LNCAP (cell line): ENCODE data around the gene PRKD2.

ENCODE experiments used
- CTCF ChIP-seq: fragments of 450-650 bp; IDR thresholded peaks from 2 replicates; pipeline ENCODE4 v1.5.1; 2017; ENCODE audit warnings: mild to moderate bottlenecking

PRKD2 gene

DNA sequence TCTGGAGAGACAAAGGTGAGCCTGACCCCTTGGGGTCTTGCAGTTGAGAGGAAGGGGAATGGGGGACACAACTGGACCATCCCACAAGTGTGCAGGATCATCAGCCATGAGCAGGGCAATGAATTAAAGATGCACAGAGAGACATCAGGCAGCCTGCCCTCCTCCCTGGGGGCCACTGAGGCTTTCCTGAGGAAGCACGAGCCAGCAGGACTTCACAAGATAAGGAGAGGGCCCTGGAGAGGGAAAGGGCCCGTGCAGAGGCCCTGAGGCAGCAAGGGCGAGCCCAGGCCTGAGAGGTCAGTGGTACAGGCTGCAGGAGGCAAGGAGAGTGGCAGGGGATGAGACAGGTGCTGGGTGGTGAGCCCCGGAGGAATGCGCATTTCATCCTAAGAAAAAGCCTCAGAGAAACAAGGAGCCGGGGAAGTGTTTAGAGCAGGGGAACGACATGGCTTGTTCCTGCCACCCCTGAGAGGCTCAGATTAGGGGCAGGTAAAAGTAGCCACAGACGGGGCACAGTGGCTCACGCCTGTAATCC lies 9.0 kb upstream of the PRKD2 start:
- no peak for TF ChIP-seq CTCF

DNA sequence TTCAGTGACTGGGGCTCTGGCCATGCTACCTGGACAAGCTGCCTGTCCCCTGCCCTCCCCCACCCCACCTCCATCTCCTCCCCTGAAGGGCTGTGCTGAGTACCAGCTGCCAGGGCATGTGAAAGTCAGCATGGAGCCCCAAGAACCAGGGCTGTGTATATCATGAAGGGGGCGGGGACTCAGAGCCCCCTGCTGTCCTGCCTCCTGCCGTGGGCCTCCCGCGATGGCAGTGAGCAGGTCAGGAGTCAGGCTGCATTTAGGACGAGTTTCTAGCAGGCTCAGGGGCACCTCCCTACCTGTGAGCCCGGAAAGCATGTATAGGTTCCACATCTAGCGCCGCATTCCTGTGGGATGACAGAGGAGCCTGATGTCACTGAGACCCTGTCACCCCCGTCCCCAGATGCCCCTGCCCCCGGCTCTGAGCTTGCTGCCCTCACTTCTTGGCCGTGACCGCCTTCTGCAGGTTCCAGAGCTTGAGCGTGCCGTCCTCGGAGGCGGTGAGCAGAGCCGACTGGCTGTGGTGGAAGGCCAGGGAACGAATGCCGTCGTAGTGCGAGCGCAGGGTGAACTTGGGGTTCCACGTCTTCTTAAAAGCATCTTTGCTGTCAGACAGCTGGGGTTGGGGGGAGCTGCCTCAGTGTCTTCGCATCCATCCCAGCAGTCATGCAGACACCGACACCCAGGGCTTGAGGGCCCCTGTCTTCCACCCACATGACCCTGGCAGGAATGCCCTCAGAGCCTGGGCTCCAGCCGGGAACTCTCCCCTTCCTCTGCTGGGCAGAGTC lies 8.3 kb upstream of the PRKD2 start:
- no peak for TF ChIP-seq CTCF

DNA sequence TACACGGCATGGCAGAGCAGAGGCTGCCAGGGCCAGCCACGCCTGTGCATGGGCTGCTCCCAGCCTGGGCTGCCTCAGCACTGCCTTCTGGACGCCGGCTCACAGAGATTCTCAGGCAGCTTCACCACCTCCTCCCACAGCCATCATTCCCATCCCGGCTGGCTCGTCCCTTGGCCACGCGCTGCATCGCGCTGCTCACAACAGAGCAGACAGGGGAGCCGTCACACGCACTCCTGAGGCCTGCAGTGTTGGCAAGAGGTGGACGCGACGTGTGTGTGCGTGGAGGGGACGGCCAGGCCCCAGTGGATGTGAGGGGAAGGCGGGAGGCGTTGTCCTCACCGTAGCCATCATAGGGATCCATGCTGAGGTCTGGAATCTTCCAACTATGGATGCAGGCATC lies 7.6 kb upstream of the PRKD2 start:
- no peak for TF ChIP-seq CTCF

DNA sequence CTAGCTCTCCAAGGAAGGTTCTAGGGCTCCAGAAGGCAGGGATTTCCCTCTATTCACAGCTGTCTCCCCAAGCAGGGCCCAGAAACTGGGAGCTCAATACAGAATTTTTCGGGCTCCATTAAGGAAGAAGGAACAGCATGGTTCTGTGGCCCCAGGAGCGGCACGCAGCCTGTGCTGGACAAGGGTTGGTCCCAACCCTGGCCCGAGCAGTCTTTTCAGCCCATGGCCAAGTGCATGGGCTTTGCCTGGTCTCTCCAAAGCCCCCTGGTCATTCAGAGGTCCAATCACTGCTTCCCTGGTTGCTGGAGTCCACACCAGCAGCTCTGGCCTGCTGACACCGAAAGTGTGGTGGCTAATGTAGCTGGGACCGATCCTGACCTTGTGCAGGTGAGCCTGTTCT lies 6.6 kb upstream of the PRKD2 start:
- TF ChIP-seq CTCF, result no peak

DNA sequence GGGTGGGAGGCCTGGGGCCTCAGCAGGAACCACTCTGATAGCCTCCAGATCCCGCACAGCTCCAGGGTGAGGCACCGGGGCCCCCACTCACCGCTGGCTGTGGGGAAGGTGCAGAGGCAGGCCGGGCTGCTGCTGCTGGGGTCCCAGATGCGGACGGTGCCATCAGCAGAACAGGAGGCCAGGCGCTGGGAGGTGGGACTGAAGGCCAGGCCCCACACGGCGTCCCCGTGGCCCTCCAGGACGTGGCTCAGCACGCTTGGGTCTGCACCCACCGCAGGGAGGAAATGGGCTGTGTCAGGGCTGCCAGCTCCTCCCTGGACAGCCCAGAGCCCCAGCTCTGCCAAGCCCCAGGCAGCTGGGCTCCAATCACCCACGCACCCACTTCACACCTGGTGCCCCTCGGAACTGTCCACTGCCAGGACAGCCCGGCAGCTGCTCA lies 6.1 kb upstream of the PRKD2 start:
- no peak for TF ChIP-seq CTCF

DNA sequence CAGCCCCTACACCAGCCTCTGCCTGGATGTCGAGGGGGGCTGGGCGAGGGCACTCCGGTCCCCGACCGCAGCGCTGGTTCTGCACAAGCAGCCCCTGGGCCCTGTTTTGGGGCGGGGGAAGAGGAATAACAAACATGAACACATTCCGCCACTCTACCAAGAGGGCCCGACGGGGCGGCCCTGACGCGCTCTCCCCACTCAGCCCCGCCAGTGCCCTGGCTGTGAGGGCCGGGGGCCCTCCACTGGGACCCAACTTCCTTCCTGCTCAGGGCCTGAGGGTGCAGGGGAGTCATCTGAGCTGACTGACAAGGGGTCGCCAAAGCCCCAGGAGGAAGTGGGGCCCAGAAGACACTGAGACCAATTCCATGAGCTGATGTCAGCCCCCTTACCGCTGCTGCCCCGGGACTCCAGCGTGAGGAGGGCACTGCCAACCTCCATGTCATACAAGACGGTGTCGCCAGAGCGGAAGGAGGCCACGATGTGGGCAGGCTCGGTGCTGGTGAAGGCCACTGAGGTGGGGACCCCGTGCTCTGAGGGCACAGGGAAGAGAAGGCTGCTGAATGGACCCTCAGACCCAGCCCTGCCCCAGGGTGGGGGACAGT lies 5.6 kb upstream of the PRKD2 start:
- no peak for TF ChIP-seq CTCF

GRCh38 chr19:46722004-46722380 lies 5.1 kb upstream of the PRKD2 start:
- no peak for TF ChIP-seq CTCF
